Gastrocnemius medialis (tissue), 4 donors: Measurements from ENCODE around the gene CBARP. TPM values are rescaled to one million over a fixed set of nuclear protein-coding genes. Genes with fewer than 3 reads are reported as not detected.

Experiments
- ATAC-seq, 2 donors: fragments of 150-250 bp; one replicate each; pipeline ENCODE4 v1.9.1; 2016
- DNase-seq, 2 donors: peaks; one replicate each; pipeline ENCODE4 v3.0.0-alpha.2; 2019
- H3K27ac ChIP-seq, 4 donors: fragments of 200-600 bp; sonication (generic); 1 replicate in 1 of 4; 2 replicates in 3 of 4; pipeline ENCODE4 v1.5.1; 2016 to 2018; ENCODE audit warnings: mild to moderate bottlenecking in 2 of 4, moderate library complexity in 1 of 4
- H3K27me3 ChIP-seq, 3 donors: fragments of 200-600 bp; sonication (generic) in 2 of 3; 1 replicate in 1 of 3; 2 replicates in 2 of 3; pipeline versions ENCODE4 v1.5.1 to v1.6.0; 2016 to 2019; ENCODE audit warnings: mild to moderate bottlenecking in 1 of 3, moderate library complexity in 1 of 3
- H3K36me3 ChIP-seq, 2 donors: fragments of 200-600 bp; sonication (generic) in 1 of 2; one replicate each; pipeline ENCODE4 v1.5.1; 2017 to 2018
- H3K4me1 ChIP-seq, 2 donors: fragments of 200-600 bp; sonication (generic) in 1 of 2; one replicate each; pipeline ENCODE4 v1.5.1; 2016 to 2017; ENCODE audit warnings: mild to moderate bottlenecking in 2 of 2
- H3K4me3 ChIP-seq, 4 donors: fragments of 200-600 bp; sonication (generic) in 3 of 4; 1 replicate in 1 of 4; 2 replicates in 3 of 4; pipeline ENCODE4 v1.5.1; 2016 to 2019; ENCODE audit warnings: mild to moderate bottlenecking in 2 of 4
- H3K9me3 ChIP-seq, 3 donors: fragments of 200-600 bp; sonication (generic) in 2 of 3; 1 replicate in 1 of 3; 2 replicates in 2 of 3; pipeline ENCODE4 v1.5.1; 2016 to 2019
- POLR2A ChIP-seq, 2 donors: fragments of 450-650 bp; IDR thresholded peaks; one replicate each; pipeline ENCODE4 v1.6.1; 2017; ENCODE audit warnings: antibody characterized with exemption in 2 of 2, mild to moderate bottlenecking in 2 of 2, moderate library complexity in 2 of 2
- in situ Hi-C, 4 donors: fragments of 200-750 bp; cut with MboI; loops; one replicate each; pipeline versions ENCODE4 v1.15.0 to v1.8.0; 2017; ENCODE audit warnings: low sequenced_read_pairs in 4 of 4
- intact Hi-C: fragments of 100-400 bp; cut with DNase I; formaldehyde crosslinking; loops from one replicate; pipeline ENCODE4 v1.15.1; 2023; ENCODE audit warnings: low total_unique reads
- total RNA-seq, 4 donors: library from RNA; depleted of rRNA; stranded (reverse); fragments of >200 nt; gene quantifications; one replicate each; pipeline versions ENCODE4 v1.1.0 to v1.2.3, GENCODE V29; 2016
- TF ChIP-seq, protein P1 (sequence below), 5 experiments: fragments of 450-650 bp in 3 of 5; fragments of 200-600 bp in 2 of 5; sonication (generic) in 2 of 5; IDR thresholded peaks in 4 of 5; conservative IDR thresholded peaks in 1 of 5; 1 replicate in 4 of 5; 2 replicates in 1 of 5; pipeline ENCODE4 v1.5.1; 2016 to 2019; ENCODE audit warnings: antibody characterized with exemption in 5 of 5, mild to moderate bottlenecking in 3 of 5, moderate library complexity in 3 of 5

Gene CBARP
- total RNA-seq, 4 donors from 2014 or later, result 0.10 to 1.3 (median 0.53) TPM

DNA sequence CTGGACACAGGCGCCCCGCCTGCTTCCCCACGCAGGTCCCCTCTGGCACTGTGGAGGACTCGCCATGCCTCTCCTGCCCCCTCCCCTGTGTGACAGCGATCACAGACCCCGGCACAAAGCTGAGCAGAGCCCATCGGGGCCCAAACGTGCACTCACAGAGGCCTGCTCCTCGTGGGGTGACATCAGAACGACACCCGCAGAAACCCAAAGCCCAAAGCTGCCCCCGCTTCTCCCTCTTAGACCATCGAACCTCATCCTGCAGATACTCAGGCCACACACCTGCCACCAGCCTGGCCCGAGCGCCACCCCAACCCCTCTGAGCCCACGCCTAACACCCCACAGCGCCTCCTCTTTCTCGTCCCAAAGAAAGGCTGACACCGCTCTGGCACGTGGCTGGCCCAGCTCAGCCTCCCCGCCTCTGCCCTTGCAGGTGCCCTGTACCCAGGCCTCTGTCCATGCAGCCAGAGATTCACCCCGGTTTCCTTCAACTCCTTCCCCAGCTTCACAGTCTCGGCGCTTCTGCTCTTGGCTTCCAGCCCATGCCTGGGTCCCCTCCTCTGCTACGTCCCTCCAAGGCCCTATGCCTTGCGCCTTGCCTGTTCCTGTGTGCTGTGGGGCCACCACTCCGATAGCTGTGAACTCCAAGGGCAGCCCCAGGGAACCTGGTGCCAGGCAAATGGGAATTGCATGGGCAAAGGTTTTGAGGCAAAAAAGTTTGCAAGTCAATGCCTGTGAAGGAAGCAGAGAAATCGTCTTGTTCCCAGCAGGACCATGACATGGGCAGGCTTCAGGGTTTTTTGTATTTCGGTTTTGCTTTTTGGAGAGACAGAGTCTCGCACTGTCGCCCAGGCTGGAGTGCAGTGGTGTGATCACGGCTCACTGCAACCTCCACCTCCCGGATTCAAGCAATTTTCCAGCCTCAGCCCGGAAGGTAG is 831 bp upstream of the CBARP start:
- Histone ChIP-seq H3K9me3 (no peaks in the 10 kb centered on the region), H3K27ac (peak overlapping the region; percentile 93 to 100 (median 97)), H3K27me3 (peaks cover 4 to 6% (median 5%) of the 10 kb centered on the region in 3 donors), H3K36me3 (no peaks in the 10 kb centered on the region), H3K4me1 (peaks cover 27 to 42% of the 10 kb centered on the region in 2 donors), H3K4me3 (peak overlapping the region; percentile 1 to 50 (median 31))
- DNase-seq, result no peak
- intact Hi-C loops (no loop called here), in situ Hi-C loops (no loop called here)
- TF ChIP-seq POLR2A (IDR thresholded peaks at IDR 0.05), result no peak
- TF ChIP-seq, protein P1, sequence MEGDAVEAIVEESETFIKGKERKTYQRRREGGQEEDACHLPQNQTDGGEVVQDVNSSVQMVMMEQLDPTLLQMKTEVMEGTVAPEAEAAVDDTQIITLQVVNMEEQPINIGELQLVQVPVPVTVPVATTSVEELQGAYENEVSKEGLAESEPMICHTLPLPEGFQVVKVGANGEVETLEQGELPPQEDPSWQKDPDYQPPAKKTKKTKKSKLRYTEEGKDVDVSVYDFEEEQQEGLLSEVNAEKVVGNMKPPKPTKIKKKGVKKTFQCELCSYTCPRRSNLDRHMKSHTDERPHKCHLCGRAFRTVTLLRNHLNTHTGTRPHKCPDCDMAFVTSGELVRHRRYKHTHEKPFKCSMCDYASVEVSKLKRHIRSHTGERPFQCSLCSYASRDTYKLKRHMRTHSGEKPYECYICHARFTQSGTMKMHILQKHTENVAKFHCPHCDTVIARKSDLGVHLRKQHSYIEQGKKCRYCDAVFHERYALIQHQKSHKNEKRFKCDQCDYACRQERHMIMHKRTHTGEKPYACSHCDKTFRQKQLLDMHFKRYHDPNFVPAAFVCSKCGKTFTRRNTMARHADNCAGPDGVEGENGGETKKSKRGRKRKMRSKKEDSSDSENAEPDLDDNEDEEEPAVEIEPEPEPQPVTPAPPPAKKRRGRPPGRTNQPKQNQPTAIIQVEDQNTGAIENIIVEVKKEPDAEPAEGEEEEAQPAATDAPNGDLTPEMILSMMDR (IDR thresholded peaks at IDR 0.05 in 4 of 5, conservative IDR thresholded peaks at IDR 0.05 in 1 of 5), result no peak
- no peak for ATAC-seq

DNA sequence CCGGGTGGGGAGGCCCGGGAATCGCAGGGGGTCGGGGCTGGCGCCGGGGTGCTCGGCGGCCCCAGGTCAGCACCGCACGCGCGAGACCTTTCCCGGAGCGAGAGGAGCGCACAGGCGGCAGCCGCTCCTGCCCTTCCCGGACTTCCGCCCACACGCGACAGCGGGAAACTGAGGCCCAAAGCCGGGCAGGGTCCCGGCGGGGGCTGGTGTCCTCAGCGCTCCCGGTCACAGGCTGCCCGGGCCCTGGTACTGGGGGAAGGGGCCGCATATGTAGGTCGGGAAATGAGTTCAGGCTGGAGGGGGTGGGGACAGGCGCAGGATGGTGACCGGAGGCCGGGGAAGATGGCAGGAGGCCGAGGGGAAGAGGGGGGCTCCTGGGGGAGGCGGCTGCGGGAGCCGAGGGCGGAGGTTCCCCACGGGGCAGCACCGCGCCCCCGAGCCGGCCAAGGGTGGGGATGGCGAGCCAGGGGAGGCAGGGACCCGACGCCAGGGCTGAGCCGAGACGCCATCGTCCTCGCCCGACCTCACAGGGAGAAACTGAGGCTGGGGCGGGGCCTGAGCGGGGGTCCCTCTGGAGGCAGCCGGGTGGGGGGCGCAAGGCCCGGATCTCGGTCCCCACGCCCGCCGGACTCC is 662 bp downstream of the CBARP start:
- TF ChIP-seq POLR2A (IDR thresholded peaks at IDR 0.05), result no peak
- TF ChIP-seq, protein P1 (IDR thresholded peaks at IDR 0.05 in 4 of 5, conservative IDR thresholded peaks at IDR 0.05 in 1 of 5), result no peak
- in situ Hi-C loops (no loop called here), intact Hi-C loops (no loop called here)
- Histone ChIP-seq H3K4me1 (peaks cover 12 to 27% of the 10 kb centered on the region in 2 donors), H3K27ac (peak overlapping the region in 1 of 4 donors; percentile 38), H3K4me3 (peak overlapping the region; percentile 52 to 58 (median 54)), H3K27me3 (peaks cover 4 to 6% (median 5%) of the 10 kb centered on the region in 3 donors), H3K9me3 (no peaks in the 10 kb centered on the region), H3K36me3 (no peaks in the 10 kb centered on the region)
- DNase-seq (no peak), ATAC-seq (no peak)

DNA sequence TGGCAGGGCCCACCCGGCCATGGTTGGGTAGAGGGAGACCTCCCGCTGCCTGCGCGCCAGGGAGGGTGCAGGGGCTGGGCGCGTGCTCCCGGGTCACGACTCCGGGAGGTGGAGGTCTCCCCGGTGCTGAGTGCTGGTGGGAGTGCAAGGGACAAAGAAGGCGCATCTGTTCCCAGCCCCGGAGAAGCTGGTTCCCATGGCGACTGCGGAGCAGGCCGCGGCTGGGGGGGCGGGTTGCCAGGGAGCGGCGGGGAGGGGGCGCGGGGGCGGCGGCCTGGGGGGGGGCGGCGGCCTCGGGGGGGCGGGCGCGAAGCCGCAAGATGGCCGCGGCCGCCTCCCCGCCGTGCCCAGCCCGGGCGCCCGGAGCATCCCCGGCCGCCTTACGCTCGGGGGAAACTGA is 1.2 kb downstream of the CBARP start:
- peaks cover 4 to 6% (median 5%) of the 10 kb centered on the region in 3 donors for H3K27me3 ChIP-seq
- no peak for DNase-seq
- in situ Hi-C loops (no loop called here), intact Hi-C loops (no loop called here)
- no peaks in the 10 kb centered on the region for H3K36me3 ChIP-seq
- peak overlapping the region in 3 of 4 donors; percentile 54 to 58 (median 54) for H3K4me3 ChIP-seq
- H3K4me1 ChIP-seq, result peaks cover 12 to 26% of the 10 kb centered on the region in 2 donors
- H3K27ac ChIP-seq, result no peak overlapping the region
- no peaks in the 10 kb centered on the region for H3K9me3 ChIP-seq
- no peak for ATAC-seq
- TF ChIP-seq, protein P1 (IDR thresholded peaks at IDR 0.05 in 4 of 5, conservative IDR thresholded peaks at IDR 0.05 in 1 of 5), result no peak
- TF ChIP-seq POLR2A (IDR thresholded peaks at IDR 0.05), result no peak

DNA sequence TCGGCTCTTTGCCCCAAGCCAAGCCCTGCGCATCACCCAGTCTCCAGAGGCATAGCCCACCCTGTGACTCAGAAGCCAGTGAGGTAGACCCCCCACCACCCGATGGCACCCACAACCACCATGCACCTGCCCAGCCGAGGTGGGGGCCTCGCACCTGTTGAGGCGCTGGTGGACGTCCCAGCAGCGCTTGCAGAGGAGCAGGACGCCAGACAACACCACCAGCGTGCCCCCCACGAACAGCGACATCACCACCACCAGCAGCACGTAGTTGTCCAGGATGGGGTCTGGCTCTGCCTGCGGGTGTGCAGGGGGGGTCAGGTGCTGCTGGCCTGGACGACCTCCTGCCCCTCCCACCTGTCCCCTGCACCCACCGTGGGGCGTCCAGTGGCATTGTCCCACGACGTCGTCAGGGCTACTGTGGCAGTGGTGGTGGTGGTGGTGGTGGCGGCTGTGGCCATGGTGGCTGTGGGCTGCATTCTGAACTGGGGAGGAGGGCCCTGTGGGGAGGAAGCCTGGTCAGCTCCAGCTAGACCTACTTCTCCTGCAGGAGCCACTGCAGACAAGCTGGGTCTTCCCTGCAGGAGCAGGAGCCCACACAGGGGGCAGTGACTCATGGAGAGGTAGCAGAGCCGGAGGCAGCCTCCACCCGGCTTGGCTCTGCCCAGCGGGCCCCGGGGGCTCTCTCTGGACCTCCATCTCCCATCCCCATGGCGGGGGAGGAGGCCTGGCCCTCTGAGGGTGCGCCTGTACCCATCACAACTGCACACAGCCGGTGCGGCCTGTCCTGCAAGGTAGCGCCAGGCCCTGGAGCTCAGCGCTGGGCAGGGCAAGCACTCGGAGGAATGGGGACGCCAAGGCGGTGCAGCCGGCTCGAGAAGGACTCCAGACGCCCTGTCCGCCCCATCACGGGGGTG is 1.9 kb downstream of the CBARP start:
- TF ChIP-seq POLR2A (IDR thresholded peaks at IDR 0.05), result no peak
- TF ChIP-seq, protein P1 (IDR thresholded peaks at IDR 0.05 in 4 of 5, conservative IDR thresholded peaks at IDR 0.05 in 1 of 5), result no peak
- no peaks in the 10 kb centered on the region for H3K36me3 ChIP-seq
- no peak for DNase-seq
- no peaks in the 10 kb centered on the region for H3K9me3 ChIP-seq
- no peak for ATAC-seq
- intact Hi-C loops (no loop called here), in situ Hi-C loops (no loop called here)
- peaks cover 8 to 20% of the 10 kb centered on the region in 2 donors for H3K4me1 ChIP-seq
- H3K27me3 ChIP-seq, result peaks cover 4 to 6% (median 5%) of the 10 kb centered on the region in 3 donors
- H3K27ac ChIP-seq, result no peak overlapping the region
- no peak overlapping the region for H3K4me3 ChIP-seq
